GM18858 (cell line): Measurements from ENCODE around the gene SPEG.

ENCODE experiments used
- ATAC-seq: cut with Tn5 transposase; IDR thresholded peaks from one replicate; pipeline ENCODE4 v1.9.1; 2021; ENCODE audit not compliant: unreplicated experiment

Gene SPEG

DNA sequence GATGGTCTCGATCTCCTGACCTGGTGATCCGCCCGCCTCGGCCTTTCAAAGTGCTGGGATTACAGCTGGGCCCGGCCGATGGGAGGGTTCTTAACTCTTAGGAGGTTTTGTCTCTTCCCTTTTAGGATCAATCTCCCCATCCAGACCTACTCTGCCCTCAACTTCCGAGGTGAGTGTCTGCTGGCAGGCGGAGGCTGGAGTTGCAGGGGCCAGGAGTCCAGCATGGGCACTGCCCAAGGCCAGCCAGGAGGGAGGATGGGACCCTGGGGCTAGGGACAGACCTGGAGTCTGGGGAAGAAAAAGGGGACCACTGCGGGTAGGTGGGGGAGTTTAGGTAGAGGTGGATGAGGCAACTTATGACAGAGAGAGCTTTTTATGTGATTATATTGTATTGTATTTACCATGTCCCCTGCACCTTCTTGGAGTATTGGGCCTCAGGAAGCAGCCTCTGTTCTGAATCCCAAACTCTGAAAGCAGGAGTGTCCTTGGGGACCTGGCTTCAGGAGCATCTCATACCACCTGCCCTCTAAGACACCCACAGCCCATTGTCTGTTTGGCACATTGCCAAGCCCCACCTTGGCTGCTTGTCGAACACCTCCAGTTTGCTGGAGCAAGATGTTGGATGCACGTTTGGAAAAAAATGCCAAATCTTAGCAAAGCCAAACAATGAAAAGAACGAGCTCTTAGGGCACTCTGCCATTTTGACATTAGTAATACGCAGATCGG lies 10.8 kb upstream of the SPEG start:
- ATAC-seq = no peak

DNA sequence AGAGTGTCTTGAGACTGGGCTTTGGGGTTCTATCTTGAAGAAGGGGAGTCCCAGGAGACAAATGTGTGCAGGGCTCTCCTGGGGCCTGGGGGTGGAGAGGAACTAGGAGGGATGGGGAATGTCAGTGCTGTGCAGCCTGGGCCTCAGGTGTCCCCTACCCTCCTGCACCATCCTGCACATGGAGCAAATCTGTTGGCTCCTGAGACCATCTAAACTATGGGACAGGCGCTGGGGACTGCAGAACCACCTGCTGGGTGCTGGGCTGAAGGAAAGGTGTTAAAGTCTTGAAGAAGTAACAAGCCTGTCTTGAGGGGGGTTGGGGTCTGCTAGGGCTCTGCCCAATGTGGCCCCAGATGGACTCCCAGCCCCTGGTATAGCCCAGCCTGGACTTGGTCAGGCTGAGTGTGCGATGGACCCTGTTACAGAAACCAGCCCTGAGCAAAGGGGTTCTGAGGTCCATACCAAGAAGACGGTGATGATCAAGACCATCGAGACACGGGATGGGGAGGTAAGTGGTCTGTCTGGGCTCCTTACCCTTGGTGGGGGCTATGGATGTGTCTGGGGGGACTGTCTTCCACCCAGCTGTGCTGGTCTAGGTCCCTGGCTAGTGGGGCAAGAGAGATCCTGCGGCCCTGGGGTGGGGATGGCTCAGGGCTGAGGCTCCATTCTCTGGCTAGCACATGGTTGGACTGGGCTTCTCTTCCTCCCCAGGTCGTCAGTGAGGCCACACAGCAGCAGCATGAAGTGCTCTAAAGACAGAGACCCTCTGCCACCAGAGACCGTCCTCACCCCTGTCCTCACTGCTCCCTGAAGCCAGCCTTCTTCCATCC lies 9.2 kb upstream of the SPEG start:
- ATAC-seq = no peak

- no peak for ATAC-seq
Measured at GRCh38 chr2:219426068-219426443, 8.6 kb upstream of the SPEG start.

- ATAC-seq = no peak
Measured at GRCh38 chr2:219426534-219427136, 8.0 kb upstream of the SPEG start.

- no peak for ATAC-seq
Measured at GRCh38 chr2:219428469-219428868, 6.2 kb upstream of the SPEG start.

DNA sequence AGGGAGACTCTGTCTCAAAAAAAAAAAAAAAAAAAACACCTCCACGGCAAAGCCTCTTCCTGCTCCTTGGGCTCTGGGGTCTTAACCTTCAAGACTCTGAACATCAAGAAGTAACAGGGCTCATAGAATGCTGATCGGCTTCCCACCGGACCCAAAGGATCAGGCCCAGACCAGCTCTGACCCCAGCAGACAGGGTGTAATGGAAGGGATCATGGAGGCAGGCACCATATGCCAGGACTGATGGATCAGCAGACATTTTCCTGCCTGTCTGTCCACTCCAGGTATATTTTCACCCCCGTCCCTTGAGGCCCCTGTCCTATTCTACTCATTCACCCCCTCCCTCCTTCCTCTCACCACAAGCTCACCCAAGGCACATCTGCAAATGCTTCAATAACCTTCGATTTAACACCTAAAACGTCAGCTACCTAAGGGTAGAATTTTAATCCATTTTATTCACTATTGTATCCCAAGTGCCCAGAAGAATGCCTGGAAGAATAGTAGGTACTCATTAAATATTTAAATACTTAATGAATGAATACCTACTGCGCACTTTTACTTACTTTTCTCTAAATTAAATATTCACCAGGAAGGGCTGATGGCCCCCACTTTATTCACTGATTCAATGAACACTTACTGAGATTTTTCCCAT lies 4.6 kb upstream of the SPEG start:
- no peak for ATAC-seq

GRCh38 chr2:219430633-219431615 lies 3.7 kb upstream of the SPEG start:
- ATAC-seq = no peak

DNA sequence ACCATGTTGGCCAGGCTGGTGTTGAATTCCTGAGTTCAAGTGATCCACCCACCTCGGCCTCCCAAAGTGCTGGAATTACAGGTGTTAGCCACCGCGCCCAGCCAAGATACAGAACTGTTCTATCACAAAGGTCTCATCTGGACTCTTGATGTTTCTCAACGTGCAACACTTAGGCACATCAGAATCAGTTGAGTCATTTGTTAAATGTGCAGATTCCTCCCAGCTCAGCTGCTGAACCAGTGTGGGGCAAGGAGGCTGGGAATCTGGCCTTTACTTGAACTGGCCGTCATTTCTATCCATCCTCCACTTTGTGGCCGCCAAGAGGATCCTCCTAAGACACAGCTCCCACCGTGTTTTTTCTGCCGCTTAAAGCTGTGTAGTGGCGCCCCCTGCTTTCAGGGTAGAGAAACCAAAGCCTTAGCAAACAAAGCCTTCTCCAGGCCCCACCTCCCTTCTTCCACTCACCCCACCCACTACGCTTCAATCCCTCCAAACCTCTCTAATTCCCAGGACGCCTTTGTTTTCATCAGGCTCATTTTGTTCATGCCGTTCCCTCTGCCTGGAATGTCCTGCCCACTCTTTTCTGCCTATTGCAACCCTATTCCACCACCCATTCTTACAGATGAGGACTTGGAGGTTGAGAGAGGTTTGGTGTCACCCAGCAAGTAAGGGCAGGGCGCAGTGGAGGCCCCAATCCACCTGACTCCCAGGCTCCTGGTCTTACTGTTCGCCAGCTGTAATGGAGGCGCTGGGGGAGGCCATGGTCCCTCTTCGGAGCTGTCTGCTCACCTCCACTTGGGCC lies 776 bp upstream of the SPEG start:
- ATAC-seq = no peak

DNA sequence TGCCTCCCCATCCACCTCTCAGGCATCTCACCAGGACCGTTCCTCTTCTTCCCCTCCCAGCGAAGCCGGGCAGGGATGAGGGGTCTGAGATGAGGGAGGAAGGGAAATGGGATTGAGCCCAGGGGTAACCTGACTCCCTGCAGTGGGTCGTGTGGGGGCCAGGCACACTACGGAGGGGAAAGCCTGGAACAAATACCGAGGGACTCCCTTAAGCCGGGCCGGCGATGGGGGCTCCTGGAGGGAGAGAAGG lies 250 bp upstream of the SPEG start:
- ATAC-seq = no peak

DNA sequence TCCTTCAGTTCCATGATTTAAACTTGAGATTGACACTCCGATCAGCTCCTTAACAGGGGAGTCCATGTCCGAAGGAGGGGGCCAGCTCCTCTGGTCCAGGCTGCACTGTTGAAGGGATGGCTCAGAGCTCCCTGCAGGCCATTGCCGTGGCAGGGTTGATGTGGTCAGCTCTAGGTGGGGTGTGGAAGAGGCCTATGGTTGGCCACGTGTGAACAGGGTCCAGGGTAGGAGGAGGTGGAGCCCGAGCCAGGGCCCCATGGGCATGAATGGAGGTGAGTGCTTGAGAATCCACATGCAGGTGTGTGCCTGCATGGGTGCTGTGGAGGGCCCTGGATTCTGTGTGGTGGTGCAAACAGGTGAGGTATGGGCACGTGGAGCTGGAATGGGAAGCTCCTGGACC lies 1.1 kb downstream of the SPEG start:
- no peak for ATAC-seq

GRCh38 chr2:219436491-219436890 lies 1.8 kb downstream of the SPEG start:
- no peak for ATAC-seq

DNA sequence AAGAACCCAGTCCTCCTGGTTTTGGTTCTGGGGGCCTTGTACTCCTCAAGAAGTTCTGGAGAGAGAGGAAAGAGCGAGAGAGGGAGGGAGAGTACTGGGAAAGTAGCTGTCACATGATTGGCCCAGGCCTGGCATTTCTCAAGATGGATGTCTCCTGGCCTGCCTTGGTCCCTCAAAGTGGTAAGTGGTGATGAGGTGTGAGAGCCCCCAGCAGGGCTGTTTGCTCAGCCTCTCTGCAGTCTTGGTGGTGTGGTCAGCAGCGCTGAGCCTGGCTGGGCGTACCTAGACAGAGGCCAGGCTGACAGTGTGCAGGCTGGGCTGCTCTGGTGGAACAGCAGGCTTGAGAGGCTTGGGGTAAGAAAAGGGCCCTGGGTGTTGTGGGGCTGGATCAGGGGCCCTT lies 2.5 kb downstream of the SPEG start:
- no peak for ATAC-seq

GRCh38 chr2:219437690-219438206 lies 3.1 kb downstream of the SPEG start:
- ATAC-seq = no peak

GRCh38 chr2:219438453-219438852 lies 3.8 kb downstream of the SPEG start:
- no peak for ATAC-seq

DNA sequence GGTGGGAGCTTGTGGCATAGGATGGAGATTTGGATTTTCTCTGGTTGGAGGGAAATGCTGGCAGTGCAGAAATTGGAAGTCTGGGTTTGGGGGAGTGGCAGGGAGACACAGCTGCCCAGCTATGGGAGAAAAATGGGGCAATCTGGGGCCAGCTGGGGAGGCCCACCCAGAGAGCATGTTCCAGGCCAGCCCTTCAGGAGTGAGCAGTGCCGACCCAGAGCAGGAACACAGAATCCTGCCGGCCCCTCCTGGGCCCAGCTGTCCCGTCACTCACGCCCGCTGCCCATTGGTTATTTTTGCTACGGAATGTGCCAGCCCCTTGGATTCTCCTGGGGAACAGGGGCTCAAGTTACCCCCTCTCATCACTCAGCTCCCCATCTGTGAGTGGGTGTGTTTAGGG lies 4.9 kb downstream of the SPEG start:
- ATAC-seq = no peak

DNA sequence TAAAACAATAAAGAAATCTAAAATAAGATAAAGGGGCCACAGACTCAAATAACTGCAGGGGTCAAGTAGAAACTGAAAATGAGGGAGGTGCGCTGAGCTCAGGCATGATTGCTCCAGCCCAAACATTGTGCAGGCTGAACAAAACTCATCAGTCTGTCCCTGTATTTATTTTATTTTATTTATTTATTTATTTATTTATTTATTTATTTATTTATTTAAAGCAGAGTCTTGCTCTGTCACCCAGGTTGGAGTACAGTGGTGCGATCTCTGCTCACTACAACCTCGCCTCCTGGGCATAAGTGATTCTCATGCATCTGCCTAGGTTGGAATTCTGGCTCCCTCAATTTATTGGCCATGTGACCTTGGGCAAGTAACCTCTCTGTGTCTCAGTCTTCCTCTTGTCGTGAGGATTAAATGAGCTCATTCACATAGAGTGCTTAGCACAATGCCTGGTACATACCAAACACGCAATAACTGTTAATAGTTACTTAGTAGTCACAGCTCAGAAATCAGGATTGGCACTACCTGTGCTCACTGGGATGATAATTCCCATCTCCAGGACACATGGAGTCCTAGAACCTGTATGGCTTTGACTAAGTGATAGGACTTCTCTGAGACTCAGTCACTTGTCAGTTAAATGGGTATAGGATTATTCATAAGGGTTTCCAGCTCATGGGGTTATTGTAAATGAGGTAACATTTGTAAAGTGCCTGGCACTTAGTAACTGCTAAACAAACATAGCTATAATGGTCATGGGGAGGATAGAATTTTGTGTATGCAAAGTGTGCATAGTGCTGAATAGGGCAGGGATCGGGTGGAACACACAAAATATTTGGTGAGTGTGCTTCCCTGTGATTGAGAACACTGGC lies 6.0 kb downstream of the SPEG start:
- no peak for ATAC-seq

DNA sequence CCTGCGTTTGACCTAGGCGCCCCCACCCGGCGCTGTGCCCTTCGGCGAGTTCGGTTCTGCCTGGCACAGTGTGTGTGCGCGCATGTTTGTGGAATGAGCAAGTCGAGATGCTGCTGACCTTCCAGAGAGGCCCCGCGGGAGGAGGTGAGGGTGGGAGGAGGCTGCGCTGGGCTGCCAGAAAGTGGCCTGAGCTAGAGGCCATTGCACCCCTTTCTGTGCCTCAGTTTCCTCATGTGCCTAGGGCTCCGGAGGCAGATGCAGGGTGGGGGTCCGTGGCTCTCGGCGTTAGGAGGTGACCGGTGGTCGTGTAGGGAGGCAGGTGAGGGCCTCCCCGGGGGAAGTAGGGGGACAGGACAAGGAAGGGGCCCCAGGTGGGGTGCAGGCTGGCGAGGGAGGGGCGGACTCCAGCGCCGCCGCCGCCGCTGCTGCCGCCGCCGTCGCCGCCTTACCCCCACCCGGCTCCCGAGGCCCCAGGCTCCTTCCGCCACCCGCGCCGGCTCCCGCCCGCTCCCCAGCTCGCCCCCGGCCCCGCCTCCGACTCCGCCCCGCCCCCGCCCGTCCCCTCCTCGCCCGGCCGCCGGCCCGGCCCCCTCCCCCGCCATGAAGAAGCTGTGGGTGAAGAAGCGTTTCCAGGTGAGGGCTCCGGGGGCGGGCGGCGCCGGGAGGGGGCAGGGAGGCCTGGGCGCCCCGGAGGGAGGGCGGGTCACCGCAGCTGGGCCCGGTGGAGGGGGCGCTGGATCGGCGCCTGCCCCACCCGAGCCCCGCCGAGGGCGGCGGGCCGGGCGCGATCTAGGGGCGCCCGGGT lies 7.0 kb downstream of the SPEG start:
- ATAC-seq = no peak
